GM18951 (cell line): ENCODE data around the gene TCERG1.
"Not testable (repeated sequence)": the region's sequence is repeated elsewhere in the genome, so short reads cannot be mapped to it uniquely, and the experiment has no call there.

Source experiments
- POLR2A ChIP-seq: IDR thresholded peaks from 4 replicates; pipeline ENCODE4 v1.6.1; 2011; ENCODE audit warnings: mild to moderate bottlenecking; ENCODE audit not compliant: insufficient read length, insufficient read depth; ENCODE audit errors: extremely low read depth
- in situ Hi-C: fragments of 300-500 bp; cut with MboI; formaldehyde crosslinking; loops from one replicate; pipeline ENCODE4 v1.12.0; 2022; ENCODE audit warnings: low sequenced_read_pairs, mixed read lengths, inconsistent platforms; ENCODE audit not compliant: unreplicated experiment

Gene TCERG1

GRCh38 chr5:146544232-146544631 lies 97.1 kb downstream of the TCERG1 start:
- in situ Hi-C loops: loop anchor here (10.0 to 25.0 kb wide), 2 partner anchors 421 to 643 kb away; no protein-coding TSS in a partner anchor
- TF ChIP-seq POLR2A: no peak

DNA sequence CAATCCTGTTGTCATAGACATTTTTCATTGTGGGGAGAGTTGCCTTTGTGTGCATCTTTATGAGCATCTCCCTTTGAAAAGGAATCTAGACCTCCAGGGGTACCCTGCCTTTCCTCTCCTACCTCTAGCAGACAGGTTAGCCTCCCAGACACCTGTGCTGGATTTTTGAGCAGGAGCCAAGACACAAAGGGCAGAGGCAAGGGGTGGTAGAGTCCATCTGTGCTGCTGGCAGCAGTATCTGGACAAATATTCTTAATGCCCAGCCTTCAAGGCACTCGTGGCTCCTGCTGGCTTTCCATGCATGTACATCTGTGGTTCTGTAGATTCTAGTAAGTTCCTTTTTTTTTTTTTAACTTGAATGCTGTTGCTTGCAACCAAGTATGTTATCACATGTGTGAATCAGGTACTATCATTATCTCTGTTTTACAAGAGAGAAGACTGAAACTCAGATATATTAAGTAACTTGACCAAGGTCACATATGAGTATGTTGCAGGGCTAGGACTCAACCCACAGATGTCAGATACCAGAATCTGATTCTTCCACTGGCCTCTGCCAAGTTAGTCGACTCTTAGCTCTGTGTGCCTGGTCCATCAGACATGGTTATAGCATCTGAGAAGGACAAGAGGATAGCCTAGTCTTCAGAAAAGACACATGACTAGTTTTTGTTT lies 101.8 kb downstream of the TCERG1 start:
- TF ChIP-seq POLR2A: no peak
- in situ Hi-C loops: loop anchor here (10.0 to 25.0 kb wide), 2 partner anchors 416 to 638 kb away; no protein-coding TSS in a partner anchor

GRCh38 chr5:146549615-146550014 lies 102.5 kb downstream of the TCERG1 start:
- TF ChIP-seq POLR2A: no peak

DNA sequence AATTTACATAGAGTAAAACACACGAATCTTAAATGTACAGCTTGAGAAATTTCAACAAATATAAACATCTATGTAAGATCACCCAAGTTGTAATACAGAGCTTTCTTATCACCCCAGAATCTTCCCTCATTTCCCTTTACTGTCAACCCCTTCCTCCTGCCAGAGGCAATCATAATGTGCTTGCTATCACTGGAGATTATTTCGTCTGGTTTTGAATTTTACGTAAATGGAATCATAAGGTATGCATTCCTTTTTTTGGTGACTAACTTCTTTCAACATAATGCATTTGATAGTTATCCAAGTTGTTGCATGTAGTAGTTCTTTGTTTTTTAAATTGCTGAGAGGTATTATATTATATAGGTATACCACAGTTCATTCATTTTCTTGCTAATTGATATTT lies 106.3 kb downstream of the TCERG1 start:
- in situ Hi-C loops: no loop called here
- TF ChIP-seq POLR2A: no peak

More at GRCh38 chr5:146549615-146550014, 102.5 kb downstream of the TCERG1 start:
- in situ Hi-C loops: loop anchor here (10.0 to 25.0 kb wide), 2 partner anchors 415 to 638 kb away; no protein-coding TSS in a partner anchor

DNA sequence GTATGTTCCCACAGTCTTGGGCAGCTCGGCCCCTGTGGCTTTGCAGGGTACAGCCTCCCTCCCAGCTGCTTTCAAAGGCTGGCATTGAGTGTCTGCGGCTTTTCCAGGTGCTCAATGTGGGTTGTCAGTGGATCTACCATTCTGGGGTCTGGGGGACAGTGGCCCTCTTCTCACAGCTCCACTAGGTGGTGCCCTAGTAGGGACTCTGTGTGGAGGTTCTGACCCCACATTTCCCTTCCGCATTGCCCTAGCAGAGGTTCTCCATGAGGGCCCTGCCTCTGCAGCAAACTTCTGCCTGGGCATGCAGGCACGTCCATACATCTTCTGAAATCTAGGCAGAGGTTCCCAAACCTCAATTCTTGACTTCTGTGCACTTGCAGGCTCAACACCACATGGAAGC lies 109.8 kb downstream of the TCERG1 start:
- in situ Hi-C loops: not testable (repeated sequence)

- in situ Hi-C loops: no loop called here
- TF ChIP-seq POLR2A: no peak
These were observed 113.2 kb downstream of the TCERG1 start for GRCh38 chr5:146560205-146560812.
